PFSK-1 (cell line): Measurements from ENCODE around the gene PCCA.

Experiments used
- POLR2AphosphoS5 ChIP-seq: IDR thresholded peaks from 2 replicates; pipeline ENCODE4 v1.6.1; 2012; ENCODE audit warnings: low read depth, mild to moderate bottlenecking, control low read depth, low read length, moderate library complexity
- TF ChIP-seq, protein P1 (sequence below), 2 experiments: IDR thresholded peaks; 2 replicates each; pipeline versions ENCODE4 v1.6.1 to v1.8.0; 2011 to 2012; ENCODE audit warnings: low read depth in 2 of 2, low read length in 2 of 2, control low read depth in 1 of 2, inconsistent platforms in 1 of 2, mild to moderate bottlenecking in 1 of 2, moderate library complexity in 1 of 2; ENCODE audit not compliant: insufficient read depth in 1 of 2

- TF ChIP-seq, protein P1, sequence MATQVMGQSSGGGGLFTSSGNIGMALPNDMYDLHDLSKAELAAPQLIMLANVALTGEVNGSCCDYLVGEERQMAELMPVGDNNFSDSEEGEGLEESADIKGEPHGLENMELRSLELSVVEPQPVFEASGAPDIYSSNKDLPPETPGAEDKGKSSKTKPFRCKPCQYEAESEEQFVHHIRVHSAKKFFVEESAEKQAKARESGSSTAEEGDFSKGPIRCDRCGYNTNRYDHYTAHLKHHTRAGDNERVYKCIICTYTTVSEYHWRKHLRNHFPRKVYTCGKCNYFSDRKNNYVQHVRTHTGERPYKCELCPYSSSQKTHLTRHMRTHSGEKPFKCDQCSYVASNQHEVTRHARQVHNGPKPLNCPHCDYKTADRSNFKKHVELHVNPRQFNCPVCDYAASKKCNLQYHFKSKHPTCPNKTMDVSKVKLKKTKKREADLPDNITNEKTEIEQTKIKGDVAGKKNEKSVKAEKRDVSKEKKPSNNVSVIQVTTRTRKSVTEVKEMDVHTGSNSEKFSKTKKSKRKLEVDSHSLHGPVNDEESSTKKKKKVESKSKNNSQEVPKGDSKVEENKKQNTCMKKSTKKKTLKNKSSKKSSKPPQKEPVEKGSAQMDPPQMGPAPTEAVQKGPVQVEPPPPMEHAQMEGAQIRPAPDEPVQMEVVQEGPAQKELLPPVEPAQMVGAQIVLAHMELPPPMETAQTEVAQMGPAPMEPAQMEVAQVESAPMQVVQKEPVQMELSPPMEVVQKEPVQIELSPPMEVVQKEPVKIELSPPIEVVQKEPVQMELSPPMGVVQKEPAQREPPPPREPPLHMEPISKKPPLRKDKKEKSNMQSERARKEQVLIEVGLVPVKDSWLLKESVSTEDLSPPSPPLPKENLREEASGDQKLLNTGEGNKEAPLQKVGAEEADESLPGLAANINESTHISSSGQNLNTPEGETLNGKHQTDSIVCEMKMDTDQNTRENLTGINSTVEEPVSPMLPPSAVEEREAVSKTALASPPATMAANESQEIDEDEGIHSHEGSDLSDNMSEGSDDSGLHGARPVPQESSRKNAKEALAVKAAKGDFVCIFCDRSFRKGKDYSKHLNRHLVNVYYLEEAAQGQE (IDR thresholded peaks at IDR 0.05; ENCODE audit: insufficient read depth in 1 of 2, low read depth in 2 of 2, low read length in 2 of 2), result no peak
- no peak for TF ChIP-seq POLR2AphosphoS5
These were observed 307.9 kb downstream of the PCCA start for GRCh38 chr13:100396776-100397175.
